GM23338 (cell line): ENCODE data around the gene PRDM2. TPM values are rescaled to one million over a fixed set of nuclear protein-coding genes. Genes with fewer than 3 reads are reported as not detected.

Experiments
- ATAC-seq: fragments of 200-7000 bp; cut with Tn5 transposase; 3 replicates; pipeline ENCODE4 v1.9.1; 2020
- DNase-seq: peaks from one replicate; pipeline ENCODE4 v3.0.0-alpha.2; 2015; ENCODE audit warnings: low spot score
- H2AFZ ChIP-seq: fragments of 200-600 bp; sonication (generic); 2 replicates; pipeline ENCODE4 v1.8.0; 2016; ENCODE audit warnings: antibody characterized with exemption, mild to moderate bottlenecking, moderate library complexity
- H3F3A ChIP-seq: fragments of 200-600 bp; sonication (generic); replicated peaks from 2 replicates; pipeline ENCODE4 v1.8.0; 2017; ENCODE audit warnings: antibody characterized with exemption, mixed run types, low read depth
- H3K27ac ChIP-seq: fragments of 200-600 bp; sonication (generic); 2 replicates; pipeline ENCODE4 v1.6.1; 2016; ENCODE audit warnings: low read depth
- H3K27me3 ChIP-seq: fragments of 200-600 bp; sonication (generic); 2 replicates; pipeline ENCODE4 v1.8.0; 2016; ENCODE audit warnings: mild to moderate bottlenecking, mixed run types, moderate library complexity; ENCODE audit not compliant: insufficient read depth
- H3K36me3 ChIP-seq: fragments of 200-600 bp; sonication (generic); 2 replicates; pipeline ENCODE4 v1.8.0; 2016; ENCODE audit warnings: mild to moderate bottlenecking; ENCODE audit not compliant: insufficient read depth
- H3K4me1 ChIP-seq: fragments of 200-600 bp; sonication (generic); 2 replicates; pipeline ENCODE4 v1.8.0; 2016; ENCODE audit warnings: mild to moderate bottlenecking, moderate library complexity; ENCODE audit not compliant: insufficient read depth
- H3K4me2 ChIP-seq: fragments of 200-600 bp; sonication (generic); 2 replicates; pipeline ENCODE4 v1.7.1; 2017; ENCODE audit warnings: mixed run types
- H3K4me3 ChIP-seq: fragments of 200-600 bp; sonication (generic); 2 replicates; pipeline ENCODE4 v1.6.1; 2016; ENCODE audit warnings: mixed run types
- H3K79me2 ChIP-seq: fragments of 200-600 bp; sonication (generic); replicated peaks from 2 replicates; pipeline ENCODE4 v1.8.0; 2017; ENCODE audit warnings: mild to moderate bottlenecking; ENCODE audit not compliant: insufficient read depth
- H3K9me2 ChIP-seq: fragments of 200-600 bp; sonication (generic); 2 replicates; pipeline ENCODE4 v1.8.0; 2017; ENCODE audit not compliant: insufficient read depth
- H4K20me1 ChIP-seq: fragments of 200-600 bp; sonication (generic); replicated peaks from 2 replicates; pipeline ENCODE4 v1.8.0; 2017; ENCODE audit warnings: mild to moderate bottlenecking; ENCODE audit not compliant: insufficient read depth
- H3K27ac Mint-ChIP-seq: 2 replicates; pipeline ENCODE4 v1.8.0; 2020; ENCODE audit warnings: inconsistent platforms, mild to moderate bottlenecking, moderate library complexity, mixed read lengths
- H3K27me3 Mint-ChIP-seq: 3 replicates; pipeline ENCODE4 v1.8.0; 2022; ENCODE audit warnings: low read depth, mild to moderate bottlenecking, moderate library complexity, mixed read lengths, inconsistent platforms; ENCODE audit not compliant: insufficient read depth, poor library complexity
- H3K36me3 Mint-ChIP-seq: 3 replicates; pipeline ENCODE4 v1.8.0; 2021; ENCODE audit warnings: low read depth, mild to moderate bottlenecking, inconsistent platforms, moderate library complexity, mixed read lengths
- H3K4me1 Mint-ChIP-seq: 3 replicates; pipeline ENCODE4 v1.8.0; 2020; ENCODE audit warnings: mild to moderate bottlenecking, inconsistent platforms, mixed read lengths
- H3K4me3 Mint-ChIP-seq: 3 replicates; pipeline ENCODE4 v1.8.0; 2021; ENCODE audit warnings: moderate library complexity, mild to moderate bottlenecking, inconsistent platforms, mixed read lengths
- H3K9me3 Mint-ChIP-seq: 3 replicates; pipeline ENCODE4 v1.8.0; 2020; ENCODE audit warnings: moderate library complexity, mild to moderate bottlenecking, inconsistent platforms, mixed read lengths
- CREB1 ChIP-seq: fragments of 250-450 bp; sonication (Bioruptor Pico); IDR thresholded peaks from 2 replicates; pipeline ENCODE4 v1.5.0; 2020; ENCODE audit warnings: low read depth, mild to moderate bottlenecking, moderate library complexity
- ETS1 ChIP-seq: IDR thresholded peaks from 2 replicates; pipeline ENCODE4 v1.6.1; 2016; ENCODE audit warnings: antibody characterized with exemption
- EZH2phosphoT487 ChIP-seq: fragments of 200-600 bp; sonication (generic); IDR thresholded peaks from one replicate; pipeline ENCODE4 v1.8.1; 2018; ENCODE audit warnings: antibody characterized with exemption; ENCODE audit not compliant: unreplicated experiment
- NANOG ChIP-seq: IDR thresholded peaks from 2 replicates; pipeline ENCODE4 v1.6.1; 2016; ENCODE audit warnings: antibody characterized with exemption, borderline replicate concordance
- POLR2AphosphoS5 ChIP-seq: IDR thresholded peaks from 2 replicates; pipeline ENCODE4 v1.6.1; 2016; ENCODE audit warnings: antibody characterized with exemption, low read depth
- REST ChIP-seq: IDR thresholded peaks from one replicate; pipeline ENCODE4 v1.6.1; 2018; ENCODE audit warnings: antibody characterized with exemption; ENCODE audit not compliant: unreplicated experiment
- STAT1 ChIP-seq: IDR thresholded peaks from one replicate; pipeline ENCODE4 v1.6.1; 2016; ENCODE audit warnings: antibody characterized with exemption; ENCODE audit not compliant: unreplicated experiment
- ZNF114 ChIP-seq: fragments of 250-450 bp; sonication (Bioruptor Pico); IDR thresholded peaks from 2 replicates; pipeline ENCODE4 v1.5.0; 2020; ENCODE audit warnings: mild to moderate bottlenecking, moderate library complexity
- ZNF331 ChIP-seq: fragments of 250-450 bp; sonication (Bioruptor Pico); IDR thresholded peaks from 2 replicates; pipeline ENCODE4 v1.5.0; 2020; ENCODE audit warnings: low read depth, mild to moderate bottlenecking, moderate library complexity
- polyA plus RNA-seq: library from polyadenylated mRNA; unstranded; fragments of >200 nt; fragmentation: Nextera tagmentation; extraction: Ambion mirVana; gene quantifications from 2 replicates; pipeline ENCODE4 v1.2.1, GENCODE V29; 2016
- total RNA-seq: library from RNA; depleted of rRNA; stranded (reverse); fragments of >200 nt; shearing (Covaris generic); gene quantifications from 2 replicates; pipeline ENCODE4 v1.2.3, GENCODE V29; 2014
- TF ChIP-seq, protein P1 (sequence below), 2 experiments: fragments of 200-600 bp in 1 of 2; sonication (generic) in 1 of 2; conservative IDR thresholded peaks; 2 replicates each; pipeline versions ENCODE4 v1.5.1 to v1.6.1; 2016 to 2017; ENCODE audit warnings: antibody characterized with exemption in 2 of 2, low read depth in 2 of 2, mild to moderate bottlenecking in 2 of 2, moderate library complexity in 1 of 2

PRDM2 gene
- total and polyA plus RNA-seq, 2 experiments from 2014 or later, result 11.6 to 28.3 TPM

DNA sequence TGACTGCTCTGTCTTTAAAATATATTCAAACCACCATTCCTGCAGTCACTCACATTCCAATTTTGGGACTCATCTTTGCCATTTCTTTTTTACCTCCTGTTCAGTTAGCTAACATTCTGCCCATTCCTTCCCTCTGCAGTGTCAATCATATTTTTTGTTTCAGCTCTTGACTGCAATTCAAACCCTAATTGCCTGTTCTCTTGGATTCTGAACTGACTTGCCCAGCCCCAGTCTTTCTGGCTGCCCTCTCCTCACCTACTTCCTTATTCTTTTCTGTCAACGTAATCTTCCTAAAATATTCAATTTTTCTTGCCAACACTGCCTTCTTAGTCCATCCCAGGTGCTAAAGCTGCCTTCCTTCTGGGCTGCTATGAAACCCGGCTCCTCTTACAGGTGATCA is 6.1 kb downstream of the PRDM2 start:
- Mint-ChIP-seq H3K36me3 (no peaks in the 10 kb centered on the region), H3K4me3 (no peak overlapping the region), H3K27ac (no peak overlapping the region), H3K4me1 (peaks cover 8% of the 10 kb centered on the region; the same call in 2 of the 3 replicates), H3K27me3 (peaks cover 3% of the 10 kb centered on the region), H3K9me3 (no peaks in the 10 kb centered on the region)
- no peak for DNase-seq
- H3K4me2 ChIP-seq, result no peak overlapping the region
- H3K4me3 ChIP-seq, result no peak overlapping the region
- peaks cover 89% of the 10 kb centered on the region for H3K79me2 ChIP-seq
- H3K4me1 ChIP-seq, result no peaks in the 10 kb centered on the region; the same call in 1 of the 2 replicates
- H3F3A ChIP-seq, result no peaks in the 10 kb centered on the region
- TF ChIP-seq, protein P1, sequence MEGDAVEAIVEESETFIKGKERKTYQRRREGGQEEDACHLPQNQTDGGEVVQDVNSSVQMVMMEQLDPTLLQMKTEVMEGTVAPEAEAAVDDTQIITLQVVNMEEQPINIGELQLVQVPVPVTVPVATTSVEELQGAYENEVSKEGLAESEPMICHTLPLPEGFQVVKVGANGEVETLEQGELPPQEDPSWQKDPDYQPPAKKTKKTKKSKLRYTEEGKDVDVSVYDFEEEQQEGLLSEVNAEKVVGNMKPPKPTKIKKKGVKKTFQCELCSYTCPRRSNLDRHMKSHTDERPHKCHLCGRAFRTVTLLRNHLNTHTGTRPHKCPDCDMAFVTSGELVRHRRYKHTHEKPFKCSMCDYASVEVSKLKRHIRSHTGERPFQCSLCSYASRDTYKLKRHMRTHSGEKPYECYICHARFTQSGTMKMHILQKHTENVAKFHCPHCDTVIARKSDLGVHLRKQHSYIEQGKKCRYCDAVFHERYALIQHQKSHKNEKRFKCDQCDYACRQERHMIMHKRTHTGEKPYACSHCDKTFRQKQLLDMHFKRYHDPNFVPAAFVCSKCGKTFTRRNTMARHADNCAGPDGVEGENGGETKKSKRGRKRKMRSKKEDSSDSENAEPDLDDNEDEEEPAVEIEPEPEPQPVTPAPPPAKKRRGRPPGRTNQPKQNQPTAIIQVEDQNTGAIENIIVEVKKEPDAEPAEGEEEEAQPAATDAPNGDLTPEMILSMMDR (conservative IDR thresholded peaks at IDR 0.05; ENCODE audit: low read depth in 2 of 2), result no peak
- no peak overlapping the region for H2AFZ ChIP-seq
- H3K27me3 ChIP-seq, result peaks cover 7% of the 10 kb centered on the region
- H4K20me1 ChIP-seq, result peaks cover 32% of the 10 kb centered on the region
- no peaks in the 10 kb centered on the region for H3K36me3 ChIP-seq
- H3K27ac ChIP-seq, result no peak overlapping the region
- ATAC-seq, result no peak
- no peaks in the 10 kb centered on the region for H3K9me2 ChIP-seq

DNA sequence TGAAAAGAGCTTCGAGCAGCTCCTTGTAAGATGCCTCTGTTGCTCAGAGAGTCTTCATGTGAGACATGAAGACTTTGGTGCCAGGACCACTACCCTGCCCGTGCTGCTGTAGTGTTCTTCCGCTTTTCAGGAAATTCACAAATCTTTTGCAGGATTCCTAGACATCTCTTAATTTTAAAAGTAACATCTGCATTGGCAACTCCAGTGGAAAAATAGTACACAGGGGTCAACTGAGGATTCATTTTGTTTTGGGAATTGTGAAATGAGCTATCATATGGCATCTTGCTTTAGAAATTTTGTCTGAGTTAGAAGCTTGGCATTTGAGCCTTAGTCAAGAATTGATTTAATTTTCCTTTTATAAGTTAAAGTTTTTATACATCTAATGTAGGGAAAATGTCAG is 7.2 kb downstream of the PRDM2 start:
- Mint-ChIP-seq H3K4me3 (no peak overlapping the region), H3K27ac (no peak overlapping the region), H3K4me1 (no peaks in the 10 kb centered on the region; the same call in 1 of the 3 replicates), H3K27me3 (peaks cover 3% of the 10 kb centered on the region), H3K9me3 (no peaks in the 10 kb centered on the region), H3K36me3 (no peaks in the 10 kb centered on the region)
- H3K36me3 ChIP-seq, result no peaks in the 10 kb centered on the region
- H3K27me3 ChIP-seq, result no peaks in the 10 kb centered on the region
- ATAC-seq (no peak), DNase-seq (no peak)
- H3K4me2 ChIP-seq, result no peak overlapping the region
- no peaks in the 10 kb centered on the region for H3K9me2 ChIP-seq
- no peak overlapping the region for H3K27ac ChIP-seq
- H4K20me1 ChIP-seq, result peaks cover 32% of the 10 kb centered on the region
- H3K79me2 ChIP-seq, result peaks cover 79% of the 10 kb centered on the region
- no peaks in the 10 kb centered on the region for H3F3A ChIP-seq
- H2AFZ ChIP-seq, result no peak overlapping the region
- H3K4me1 ChIP-seq, result no peaks in the 10 kb centered on the region; the same call in 1 of the 2 replicates
- H3K4me3 ChIP-seq, result no peak overlapping the region
- TF ChIP-seq ZNF331 (CRISPR knock-in tag), result no peak
- TF ChIP-seq, protein P1 (conservative IDR thresholded peaks at IDR 0.05; ENCODE audit: low read depth in 2 of 2), result no peak
- TF ChIP-seq ETS1, result no peak
- no peak for TF ChIP-seq POLR2AphosphoS5
- no peak for TF ChIP-seq NANOG
- TF ChIP-seq EZH2phosphoT487, result no peak
- no peak for TF ChIP-seq REST
- no peak for TF ChIP-seq STAT1
- TF ChIP-seq CREB1, result no peak
- TF ChIP-seq ZNF114 (CRISPR knock-in tag), result no peak
